ENCODE measurements around the gene BRSK1.

BRSK1 gene

DNA sequence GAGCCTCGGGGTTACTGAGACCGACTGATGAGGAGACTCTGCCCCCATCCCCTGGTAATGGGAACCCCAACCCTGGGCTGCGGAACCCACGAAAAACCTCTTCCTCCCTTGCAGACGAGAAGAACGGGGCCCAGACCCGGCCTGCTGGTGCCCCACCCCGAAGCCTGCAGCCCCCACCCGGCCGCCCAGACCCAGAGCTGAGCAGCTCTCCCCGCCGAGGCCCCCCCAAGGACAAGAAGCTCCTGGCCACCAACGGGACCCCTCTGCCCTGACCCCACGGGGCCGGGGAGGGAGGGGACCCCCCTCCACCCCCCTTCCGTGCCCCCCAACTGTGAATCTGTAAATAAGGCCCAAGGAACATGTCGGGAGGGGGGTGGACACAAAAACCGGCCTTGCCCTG, 28.0 kb downstream of the BRSK1 start:
- no peak for DNase-seq (ENCODE audit: low read depth)
- no peak overlapping the region for H3K4me3 ChIP-seq (ENCODE audit: low read depth, low read length)
- TF ChIP-seq, protein P1, sequence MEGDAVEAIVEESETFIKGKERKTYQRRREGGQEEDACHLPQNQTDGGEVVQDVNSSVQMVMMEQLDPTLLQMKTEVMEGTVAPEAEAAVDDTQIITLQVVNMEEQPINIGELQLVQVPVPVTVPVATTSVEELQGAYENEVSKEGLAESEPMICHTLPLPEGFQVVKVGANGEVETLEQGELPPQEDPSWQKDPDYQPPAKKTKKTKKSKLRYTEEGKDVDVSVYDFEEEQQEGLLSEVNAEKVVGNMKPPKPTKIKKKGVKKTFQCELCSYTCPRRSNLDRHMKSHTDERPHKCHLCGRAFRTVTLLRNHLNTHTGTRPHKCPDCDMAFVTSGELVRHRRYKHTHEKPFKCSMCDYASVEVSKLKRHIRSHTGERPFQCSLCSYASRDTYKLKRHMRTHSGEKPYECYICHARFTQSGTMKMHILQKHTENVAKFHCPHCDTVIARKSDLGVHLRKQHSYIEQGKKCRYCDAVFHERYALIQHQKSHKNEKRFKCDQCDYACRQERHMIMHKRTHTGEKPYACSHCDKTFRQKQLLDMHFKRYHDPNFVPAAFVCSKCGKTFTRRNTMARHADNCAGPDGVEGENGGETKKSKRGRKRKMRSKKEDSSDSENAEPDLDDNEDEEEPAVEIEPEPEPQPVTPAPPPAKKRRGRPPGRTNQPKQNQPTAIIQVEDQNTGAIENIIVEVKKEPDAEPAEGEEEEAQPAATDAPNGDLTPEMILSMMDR (IDR thresholded peaks at IDR 0.05; ENCODE audit: control insufficient read depth, extremely low read depth, insufficient read depth) = no peak

DNA sequence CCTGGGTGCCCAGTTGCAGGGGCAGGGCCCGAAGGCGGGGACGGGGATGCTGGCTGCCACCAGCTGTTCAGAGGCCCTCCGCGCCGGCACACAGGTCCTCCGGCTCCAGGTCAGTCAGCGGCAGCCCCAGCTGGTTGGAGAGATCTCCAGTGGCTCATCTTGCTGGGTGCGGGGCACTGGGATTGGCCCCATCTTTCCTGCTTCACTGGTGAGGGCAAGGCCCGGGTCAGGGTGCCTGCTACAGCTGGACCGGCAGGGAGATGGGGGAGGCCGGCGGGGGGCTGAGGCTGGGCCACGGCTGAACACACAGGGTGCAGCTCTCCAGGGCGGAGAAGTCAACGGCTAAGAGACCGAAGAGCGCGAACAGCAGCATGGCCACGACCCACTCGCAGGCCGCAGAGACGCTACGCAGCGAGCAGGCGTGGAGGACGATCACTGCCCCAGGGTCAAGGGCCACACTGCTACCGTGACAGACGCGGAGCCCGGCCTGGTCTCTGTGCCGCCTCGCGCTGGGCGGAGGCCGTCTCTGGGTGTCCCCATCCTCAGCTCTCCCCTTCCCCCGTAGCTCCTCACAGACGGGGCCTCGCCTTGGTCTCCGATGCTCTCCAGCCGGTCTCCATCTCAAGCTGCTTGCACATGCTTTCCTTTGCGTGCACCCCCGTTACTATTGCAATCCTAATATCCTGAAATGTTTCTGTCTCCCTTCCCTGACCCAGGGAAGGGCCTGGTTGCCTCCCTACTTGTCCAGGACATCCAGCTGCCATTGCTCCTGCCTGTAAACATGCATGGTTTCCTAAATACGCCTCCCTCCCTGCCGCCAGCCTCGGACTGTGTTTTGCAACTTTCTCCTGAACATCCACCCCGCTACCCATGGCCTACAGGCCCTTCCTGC, 29.1 kb downstream of the BRSK1 start:
- TF ChIP-seq, protein P1 (IDR thresholded peaks at IDR 0.05; ENCODE audit: control insufficient read depth, extremely low read depth, insufficient read depth) = no peak
- no peak overlapping the region for H3K4me3 ChIP-seq (ENCODE audit: low read depth, low read length)
- DNase-seq (ENCODE audit: low read depth) = no peak

DNA sequence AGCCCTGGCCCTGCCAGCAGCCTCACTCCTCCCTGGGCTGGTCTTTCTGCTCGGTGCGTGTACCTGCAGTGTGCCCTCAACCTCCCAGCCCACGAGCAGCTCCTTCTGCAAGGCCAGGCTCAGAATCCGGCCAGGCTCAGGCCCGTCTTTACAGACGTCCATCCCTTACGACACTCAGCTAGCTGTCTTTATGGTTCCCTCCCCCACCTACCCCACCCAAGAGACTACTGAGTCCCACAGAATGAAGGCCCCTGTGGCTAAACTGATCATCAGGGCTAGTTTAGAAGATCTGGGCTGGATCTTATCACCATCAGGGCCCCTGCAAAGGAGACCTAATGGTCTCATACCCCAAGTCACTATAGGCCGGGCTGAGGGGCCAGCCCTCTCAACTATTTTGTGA, 30.6 kb downstream of the BRSK1 start:
- no peak for DNase-seq (ENCODE audit: low read depth)
- no peak overlapping the region for H3K4me3 ChIP-seq (ENCODE audit: low read depth, low read length)
- TF ChIP-seq, protein P1 (IDR thresholded peaks at IDR 0.05; ENCODE audit: control insufficient read depth, extremely low read depth, insufficient read depth) = no peak

DNA sequence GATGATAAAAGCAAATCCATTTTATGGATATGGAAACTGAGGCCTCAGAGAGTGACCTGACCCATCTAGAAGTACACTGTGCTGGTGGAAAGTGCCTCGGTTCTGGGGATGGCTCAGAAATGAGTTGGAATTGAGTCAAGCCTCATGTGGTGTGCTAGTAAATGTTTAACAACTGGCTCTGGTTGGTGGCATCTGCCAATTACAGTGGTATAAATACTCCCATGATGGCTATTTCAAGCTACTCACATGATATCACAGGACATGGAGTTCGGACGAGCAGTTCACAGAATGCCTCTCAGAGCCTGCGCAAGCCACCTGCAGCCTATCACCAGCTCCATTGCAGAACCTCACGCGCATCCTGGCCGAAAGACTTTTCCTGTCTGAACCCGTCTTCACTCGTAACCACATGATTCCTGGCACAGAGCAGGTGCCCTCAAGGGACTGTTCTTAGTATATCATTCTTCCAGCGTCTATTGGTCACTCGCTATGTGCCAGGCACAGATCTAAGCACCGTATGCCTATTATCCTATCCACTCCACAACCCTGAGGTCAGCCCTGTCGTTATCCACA, 32.2 kb downstream of the BRSK1 start:
- TF ChIP-seq, protein P1 (IDR thresholded peaks at IDR 0.05; ENCODE audit: control insufficient read depth, extremely low read depth, insufficient read depth) = no peak
- DNase-seq (ENCODE audit: low read depth) = no peak
- no peak overlapping the region for H3K4me3 ChIP-seq (ENCODE audit: low read depth, low read length)

DNA sequence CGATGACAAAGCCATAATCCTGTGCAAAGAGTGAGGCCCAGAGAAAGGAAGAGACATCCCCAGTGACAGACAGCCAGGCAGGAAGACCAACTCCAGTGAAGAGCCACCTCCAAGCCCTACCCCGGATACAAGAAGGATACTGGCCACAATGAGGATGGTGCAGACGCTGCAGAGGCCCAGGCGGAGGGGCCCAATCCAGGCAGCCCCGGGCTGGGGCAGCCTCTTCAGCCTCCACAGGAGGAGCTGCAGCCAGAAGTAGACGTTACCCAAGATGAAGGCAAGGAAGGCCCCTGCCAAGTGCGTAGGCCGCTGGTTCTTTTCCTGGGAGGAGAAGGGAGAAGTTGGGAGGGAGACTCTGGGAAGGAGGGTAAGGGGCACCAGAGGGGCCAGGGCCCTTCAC, 32.8 kb downstream of the BRSK1 start:
- no peak overlapping the region for H3K4me3 ChIP-seq (ENCODE audit: low read depth, low read length)
- DNase-seq (ENCODE audit: low read depth) = no peak
- TF ChIP-seq, protein P1 (IDR thresholded peaks at IDR 0.05; ENCODE audit: control insufficient read depth, extremely low read depth, insufficient read depth) = no peak

DNA sequence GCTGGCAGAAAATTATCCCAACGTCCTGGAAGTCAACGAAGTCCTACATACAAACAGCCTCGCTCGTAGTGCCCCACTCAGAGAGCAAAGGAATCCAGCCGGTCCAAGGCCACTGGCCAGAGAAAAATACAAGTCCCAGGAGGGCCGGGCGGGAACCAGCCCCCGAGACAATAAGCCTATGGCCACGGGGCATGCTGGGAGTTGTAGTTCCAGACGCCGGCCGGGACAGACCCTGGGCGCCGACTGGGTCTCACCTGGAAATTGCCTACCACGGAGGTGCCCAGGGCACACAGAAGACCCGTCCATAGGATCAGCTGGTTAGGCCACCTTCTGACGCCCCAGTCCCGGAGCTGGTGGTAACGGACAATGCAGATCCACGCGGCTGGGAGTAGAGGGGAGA, 36.0 kb downstream of the BRSK1 start:
- no peak for DNase-seq (ENCODE audit: low read depth)
- TF ChIP-seq, protein P1 (IDR thresholded peaks at IDR 0.05; ENCODE audit: control insufficient read depth, extremely low read depth, insufficient read depth) = no peak
- H3K4me3 ChIP-seq (ENCODE audit: low read depth, low read length) = no peak overlapping the region

Measured in LNCaP clone FGC (cell line).